SK-N-SH (cell line): Measurements from ENCODE around the gene MTPN. TPM values are rescaled to one million over a fixed set of nuclear protein-coding genes. Genes with fewer than 3 reads are reported as not detected.

Experiments
- CTCF ChIA-PET: fragments of 300-600, 350-600 bp; formaldehyde crosslinking; extraction: SDS; loops from one replicate; lab custom pipeline; 2021; lab: Yijun Ruan, JAX
- POLR2A ChIA-PET: fragments of 350-600 bp; sonication (Branson Sonifier 250); formaldehyde crosslinking; extraction: SDS; loops from one replicate; lab custom pipeline; 2020; ENCODE audit warnings: antibody characterized with exemption, inconsistent platforms; lab: Yijun Ruan, JAX
- DNase-seq: peaks from one replicate; pipeline ENCODE4 v3.0.0; 2012
- H2AFZ ChIP-seq: fragments of 200-600 bp; sonication (generic); 2 replicates; pipeline ENCODE4 v1.8.1; 2016; ENCODE audit warnings: antibody characterized with exemption, mild to moderate bottlenecking, low read depth
- H3F3A ChIP-seq: fragments of 200-600 bp; sonication (generic); replicated peaks from 2 replicates; pipeline ENCODE3; 2016; ENCODE audit warnings: antibody characterized with exemption, mild to moderate bottlenecking; ENCODE audit not compliant: insufficient read depth
- H3K27ac ChIP-seq, 2 experiments: fragments of 200-500 bp in 1 of 2; fragments of 200-600 bp in 1 of 2; sonication (Bioruptor generic) in 1 of 2; sonication (generic), shearing (Covaris generic) in 1 of 2; 2 replicates each; pipeline versions ENCODE4 v1.5.1 to v1.6.1; 2014 to 2016; ENCODE audit warnings: low read depth in 2 of 2, inconsistent platforms in 1 of 2, low read length in 1 of 2, mild to moderate bottlenecking in 1 of 2, mixed read lengths in 1 of 2
- H3K27me3 ChIP-seq: fragments of 200-600 bp; sonication (generic), shearing (Covaris generic); 2 replicates; pipeline ENCODE4 v1.6.1; 2016; ENCODE audit warnings: mixed run types; ENCODE audit not compliant: insufficient read depth
- H3K36me3 ChIP-seq, 2 experiments: fragments of 200-500 bp in 1 of 2; fragments of 200-600 bp in 1 of 2; sonication (Bioruptor generic) in 1 of 2; sonication (generic) in 1 of 2; replicated peaks in 1 of 2; 2 replicates each; pipeline versions ENCODE3 to v1.5.1; 2014 to 2016; ENCODE audit warnings: low read length in 1 of 2, mild to moderate bottlenecking in 1 of 2; ENCODE audit not compliant: insufficient read depth in 2 of 2, control insufficient read depth in 1 of 2
- H3K4me1 ChIP-seq, 2 experiments: fragments of 200-500 bp in 1 of 2; fragments of 200-600 bp in 1 of 2; sonication (Bioruptor generic) in 1 of 2; sonication (generic), shearing (Covaris generic) in 1 of 2; 2 replicates each; pipeline versions ENCODE4 v1.5.1 to v1.6.1; 2014 to 2016; ENCODE audit warnings: low read depth in 1 of 2, low read length in 1 of 2, mixed run types in 1 of 2; ENCODE audit not compliant: insufficient read depth in 2 of 2, control insufficient read depth in 1 of 2
- H3K4me2 ChIP-seq: fragments of 200-600 bp; sonication (generic), shearing (Covaris generic); 2 replicates; pipeline ENCODE4 v1.6.1; 2017; ENCODE audit warnings: mixed run types
- H3K4me3 ChIP-seq, 2 experiments: fragments of 200-500 bp in 1 of 2; fragments of 200-600 bp in 1 of 2; sonication (Bioruptor generic) in 1 of 2; sonication (generic), shearing (Covaris generic) in 1 of 2; 2 replicates each; pipeline versions ENCODE4 v1.5.1 to v1.8.1; 2014 to 2016; ENCODE audit warnings: low read depth in 2 of 2, inconsistent platforms in 1 of 2, low read length in 1 of 2, mild to moderate bottlenecking in 1 of 2, mixed read lengths in 1 of 2, moderate library complexity in 1 of 2
- H3K79me2 ChIP-seq: fragments of 200-600 bp; sonication (generic); 2 replicates; pipeline ENCODE4 v1.8.1; 2017; ENCODE audit warnings: mild to moderate bottlenecking; ENCODE audit not compliant: insufficient read depth
- H3K9ac ChIP-seq: fragments of 200-600 bp; sonication (generic); 2 replicates; pipeline ENCODE4 v1.6.1; 2017; ENCODE audit warnings: mixed run types
- H3K9me2 ChIP-seq: fragments of 200-600 bp; sonication (generic); 2 replicates; pipeline ENCODE4 v1.6.1; 2017; ENCODE audit warnings: mixed run types
- H3K9me3 ChIP-seq: fragments of 200-600 bp; sonication (generic); 2 replicates; pipeline ENCODE4 v1.6.1; 2017; ENCODE audit warnings: mixed run types, mild to moderate bottlenecking, moderate library complexity
- H4K20me1 ChIP-seq: fragments of 200-600 bp; sonication (generic); 2 replicates; pipeline ENCODE4 v1.6.1; 2017; ENCODE audit warnings: mild to moderate bottlenecking, mixed run types; ENCODE audit not compliant: insufficient read depth
- ELF1 ChIP-seq: IDR thresholded peaks from 2 replicates; pipeline ENCODE4 v1.4.0; 2012
- EZH2phosphoT487 ChIP-seq: fragments of 200-600 bp; sonication (generic); IDR thresholded peaks from 2 replicates; pipeline ENCODE4 v1.6.1; 2017; ENCODE audit warnings: low read depth, mixed run types, mild to moderate bottlenecking, antibody characterized with exemption, moderate library complexity, borderline replicate concordance
- FOSL2 ChIP-seq: IDR thresholded peaks from 2 replicates; pipeline ENCODE4 v1.4.0; 2012; ENCODE audit warnings: low read depth, mild to moderate bottlenecking, moderate library complexity, borderline replicate concordance
- FOXM1 ChIP-seq: IDR thresholded peaks from 2 replicates; pipeline ENCODE4 v1.4.0; 2012; ENCODE audit warnings: low read depth, mild to moderate bottlenecking
- MEF2A ChIP-seq: IDR thresholded peaks from 2 replicates; pipeline ENCODE4 v1.4.0; 2012; ENCODE audit warnings: low read depth, borderline replicate concordance
- MXI1 ChIP-seq: IDR thresholded peaks from 2 replicates; pipeline ENCODE4 v1.6.1; 2012; ENCODE audit warnings: mild to moderate bottlenecking, low read depth, low read length, improper control_type of control experiment
- NRF1 ChIP-seq: IDR thresholded peaks from 2 replicates; pipeline ENCODE4 v1.6.1; 2012; ENCODE audit warnings: low read depth, mild to moderate bottlenecking, low read length
- POLR2AphosphoS5 ChIP-seq: IDR thresholded peaks from 2 replicates; pipeline ENCODE4 v1.6.1; 2012; ENCODE audit warnings: low read depth, low read length
- RAD21 ChIP-seq: IDR thresholded peaks from 2 replicates; pipeline ENCODE4 v1.6.1; 2012; ENCODE audit warnings: mild to moderate bottlenecking, low read length
- RXRA ChIP-seq: IDR thresholded peaks from 2 replicates; pipeline ENCODE4 v1.4.0; 2012; ENCODE audit warnings: low read depth, mild to moderate bottlenecking, borderline replicate concordance
- SMC3 ChIP-seq: IDR thresholded peaks from 2 replicates; pipeline ENCODE4 v1.6.1; 2012; ENCODE audit warnings: low read depth, low read length, improper control_type of control experiment
- TCF12 ChIP-seq: IDR thresholded peaks from 2 replicates; pipeline ENCODE4 v1.4.0; 2012
- TEAD4 ChIP-seq: IDR thresholded peaks from 2 replicates; pipeline ENCODE4 v1.4.0; 2012; ENCODE audit warnings: mild to moderate bottlenecking, borderline replicate concordance; ENCODE audit not compliant: insufficient read depth
- YY1 ChIP-seq: IDR thresholded peaks from 2 replicates; pipeline ENCODE4 v1.4.0; 2012; ENCODE audit warnings: low read depth, mild to moderate bottlenecking
- WGBS: methylation state at CpG from one replicate; pipeline ENCODE4 v1.1.6; 2017; ENCODE audit warnings: low lambda C conversion rate; 5-methylcytosine and 5-hydroxymethylcytosine counted together
- polyA plus RNA-seq, 3 experiments: library from polyadenylated mRNA; depleted of rRNA; stranded (reverse); fragments of >200 nt; gene quantifications; 2 replicates each; pipeline ENCODE4 v1.2.3, GENCODE V29; 2012
- TF ChIP-seq, protein P1 (sequence below): IDR thresholded peaks from 2 replicates; pipeline ENCODE4 v1.6.1; 2012; ENCODE audit warnings: mild to moderate bottlenecking, low read depth, low read length, moderate library complexity
- TF ChIP-seq, protein P2 (sequence below): IDR thresholded peaks from 2 replicates; pipeline ENCODE4 v1.4.0; 2012; ENCODE audit warnings: low read depth

The MTPN gene
- polyA plus RNA-seq, 1 of the 3 experiments (the other 2 are of a cell fraction) = 135 TPM

DNA sequence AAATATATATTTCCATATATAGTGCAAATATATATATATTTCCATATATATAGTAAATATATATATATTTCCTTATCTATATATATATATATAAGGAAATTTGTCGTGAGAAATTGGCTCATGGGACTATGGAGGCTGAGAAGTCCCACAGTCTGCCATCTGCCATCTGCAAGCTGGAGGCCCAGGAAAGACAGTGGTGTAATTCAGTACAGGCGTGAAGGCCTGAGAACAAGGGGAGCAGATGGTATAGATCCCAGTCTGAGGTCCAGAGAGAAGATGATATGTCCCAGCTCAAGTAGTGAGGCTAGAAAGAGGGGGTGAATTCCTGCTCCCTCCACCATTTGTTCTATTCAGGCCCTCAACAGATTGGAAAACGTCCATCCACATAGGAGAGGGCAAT is 78.9 kb downstream of the MTPN start (continued):
- TF ChIP-seq EZH2phosphoT487 (no peak), FOXM1 (no peak), TEAD4 (no peak), RAD21 (no peak), FOSL2 (no peak), POLR2AphosphoS5 (no peak)
- TF ChIP-seq, protein P1, sequence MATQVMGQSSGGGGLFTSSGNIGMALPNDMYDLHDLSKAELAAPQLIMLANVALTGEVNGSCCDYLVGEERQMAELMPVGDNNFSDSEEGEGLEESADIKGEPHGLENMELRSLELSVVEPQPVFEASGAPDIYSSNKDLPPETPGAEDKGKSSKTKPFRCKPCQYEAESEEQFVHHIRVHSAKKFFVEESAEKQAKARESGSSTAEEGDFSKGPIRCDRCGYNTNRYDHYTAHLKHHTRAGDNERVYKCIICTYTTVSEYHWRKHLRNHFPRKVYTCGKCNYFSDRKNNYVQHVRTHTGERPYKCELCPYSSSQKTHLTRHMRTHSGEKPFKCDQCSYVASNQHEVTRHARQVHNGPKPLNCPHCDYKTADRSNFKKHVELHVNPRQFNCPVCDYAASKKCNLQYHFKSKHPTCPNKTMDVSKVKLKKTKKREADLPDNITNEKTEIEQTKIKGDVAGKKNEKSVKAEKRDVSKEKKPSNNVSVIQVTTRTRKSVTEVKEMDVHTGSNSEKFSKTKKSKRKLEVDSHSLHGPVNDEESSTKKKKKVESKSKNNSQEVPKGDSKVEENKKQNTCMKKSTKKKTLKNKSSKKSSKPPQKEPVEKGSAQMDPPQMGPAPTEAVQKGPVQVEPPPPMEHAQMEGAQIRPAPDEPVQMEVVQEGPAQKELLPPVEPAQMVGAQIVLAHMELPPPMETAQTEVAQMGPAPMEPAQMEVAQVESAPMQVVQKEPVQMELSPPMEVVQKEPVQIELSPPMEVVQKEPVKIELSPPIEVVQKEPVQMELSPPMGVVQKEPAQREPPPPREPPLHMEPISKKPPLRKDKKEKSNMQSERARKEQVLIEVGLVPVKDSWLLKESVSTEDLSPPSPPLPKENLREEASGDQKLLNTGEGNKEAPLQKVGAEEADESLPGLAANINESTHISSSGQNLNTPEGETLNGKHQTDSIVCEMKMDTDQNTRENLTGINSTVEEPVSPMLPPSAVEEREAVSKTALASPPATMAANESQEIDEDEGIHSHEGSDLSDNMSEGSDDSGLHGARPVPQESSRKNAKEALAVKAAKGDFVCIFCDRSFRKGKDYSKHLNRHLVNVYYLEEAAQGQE = no peak

DNA sequence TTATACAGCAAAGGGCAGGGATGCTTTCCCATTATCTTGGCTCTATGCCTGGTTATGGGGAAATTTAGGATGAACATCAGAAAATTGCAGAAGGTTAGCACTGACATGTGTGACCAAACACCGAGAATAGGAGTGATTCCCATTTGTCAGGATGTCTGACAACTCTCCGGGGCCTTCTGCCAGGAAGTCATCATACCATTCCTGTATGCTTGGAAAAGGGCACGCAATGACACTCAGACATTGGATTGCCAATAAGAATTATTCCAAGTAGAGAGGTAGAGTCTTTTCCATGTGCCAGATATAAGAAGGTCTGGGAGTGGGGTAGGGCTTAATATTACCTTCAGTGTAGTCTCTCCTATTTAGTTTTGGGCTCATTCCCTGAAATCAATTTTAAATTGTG is 82.3 kb downstream of the MTPN start:
- Histone ChIP-seq H3K36me3 (no peaks in the 10 kb centered on the region), H2AFZ (no peak overlapping the region), H3K4me2 (no peak overlapping the region), H4K20me1 (no peaks in the 10 kb centered on the region), H3K9me3 (no peaks in the 10 kb centered on the region), H3K9me2 (no peaks in the 10 kb centered on the region), H3K4me3 (no peak overlapping the region), H3K27me3 (no peaks in the 10 kb centered on the region), H3K9ac (no peak overlapping the region), H3K27ac (no peak overlapping the region), H3K79me2 (no peaks in the 10 kb centered on the region), H3F3A (no peaks in the 10 kb centered on the region), H3K4me1 (no peaks in the 10 kb centered on the region)
- TF ChIP-seq, protein P2, sequence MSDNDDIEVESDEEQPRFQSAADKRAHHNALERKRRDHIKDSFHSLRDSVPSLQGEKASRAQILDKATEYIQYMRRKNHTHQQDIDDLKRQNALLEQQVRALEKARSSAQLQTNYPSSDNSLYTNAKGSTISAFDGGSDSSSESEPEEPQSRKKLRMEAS = no peak
- TF ChIP-seq YY1 = no peak
- no peak for TF ChIP-seq POLR2AphosphoS5
- no peak for TF ChIP-seq ELF1
- TF ChIP-seq FOSL2 = no peak
- TF ChIP-seq SMC3 = no peak
- TF ChIP-seq NRF1 = no peak
- no peak for TF ChIP-seq TCF12
- no peak for TF ChIP-seq MEF2A
- TF ChIP-seq RXRA = no peak
- TF ChIP-seq MXI1 = no peak
- DNase-seq = no peak
- 72% methylated on average over 3 of the region's 3 CpGs for WGBS
- CTCF ChIA-PET = interaction anchor here (0.7 to 1.3 kb wide), 3 partner anchors 11 to 292 kb away, joined by 3 to 4 read pairs (median 3); no protein-coding TSS in a partner anchor
- POLR2A ChIA-PET = no interaction called here
